ENCODE results near the gene C10orf143.

- no peak for TF ChIP-seq JUND (IDR thresholded peaks at IDR 0.05; ENCODE audit: low read length)
- TF ChIP-seq RAD21 (IDR thresholded peaks at IDR 0.05 in 1 of 2, conservative IDR thresholded peaks at IDR 0.05 in 1 of 2; ENCODE audit: low read depth in 2 of 2, low read length in 2 of 2), result no peak
- no peak for TF ChIP-seq SIN3A (conservative IDR thresholded peaks at IDR 0.05 in 1 of 2, IDR thresholded peaks at IDR 0.05 in 1 of 2; ENCODE audit: low read depth in 1 of 2, low read length in 2 of 2)
- TF ChIP-seq TBP (IDR thresholded peaks at IDR 0.05; ENCODE audit: low read depth, low read length), result no peak
- no peak for TF ChIP-seq POLR2A (IDR thresholded peaks at IDR 0.05; ENCODE audit: control extremely low read depth in 1 of 2, low read depth in 2 of 2, low read length in 2 of 2)
- TF ChIP-seq CTCF (IDR thresholded peaks at IDR 0.05; ENCODE audit: control extremely low read depth in 1 of 3, insufficient read depth in 1 of 3, low read depth in 1 of 3, low read length in 3 of 3), result no peak
- TF ChIP-seq HDAC6 (IDR thresholded peaks at IDR 0.05; ENCODE audit: low read depth, low read length), result no peak
- TF ChIP-seq YY1 (IDR thresholded peaks at IDR 0.05; ENCODE audit: low read depth, low read length), result no peak
- TF ChIP-seq EP300 (IDR thresholded peaks at IDR 0.05; ENCODE audit: borderline replicate concordance in 1 of 2, low read depth in 2 of 2, low read length in 2 of 2), result no peak
- TF ChIP-seq NRF1 (IDR thresholded peaks at IDR 0.05; ENCODE audit: low read depth, low read length), result no peak
- TF ChIP-seq POLR2AphosphoS5 (IDR thresholded peaks at IDR 0.05; ENCODE audit: low read depth, low read length), result no peak
- no peak for TF ChIP-seq RFX5 (IDR thresholded peaks at IDR 0.05; ENCODE audit: borderline replicate concordance, low read depth, low read length)
- no peak for TF ChIP-seq GABPA (IDR thresholded peaks at IDR 0.05; ENCODE audit: borderline replicate concordance, insufficient read depth, low read length)
These were observed 35.4 kb upstream of the C10orf143 start for GRCh38 chr10:130146042-130146441.

Data from H1 (cell line).